Measurements from ENCODE around the gene CD44. TPM values are rescaled to one million over a fixed set of nuclear protein-coding genes. Genes with fewer than 3 reads are reported as not detected.

CD44 gene
- total and polyA plus RNA-seq, 9 donors = 8.3 to 330 (median 26.0) TPM

DNA sequence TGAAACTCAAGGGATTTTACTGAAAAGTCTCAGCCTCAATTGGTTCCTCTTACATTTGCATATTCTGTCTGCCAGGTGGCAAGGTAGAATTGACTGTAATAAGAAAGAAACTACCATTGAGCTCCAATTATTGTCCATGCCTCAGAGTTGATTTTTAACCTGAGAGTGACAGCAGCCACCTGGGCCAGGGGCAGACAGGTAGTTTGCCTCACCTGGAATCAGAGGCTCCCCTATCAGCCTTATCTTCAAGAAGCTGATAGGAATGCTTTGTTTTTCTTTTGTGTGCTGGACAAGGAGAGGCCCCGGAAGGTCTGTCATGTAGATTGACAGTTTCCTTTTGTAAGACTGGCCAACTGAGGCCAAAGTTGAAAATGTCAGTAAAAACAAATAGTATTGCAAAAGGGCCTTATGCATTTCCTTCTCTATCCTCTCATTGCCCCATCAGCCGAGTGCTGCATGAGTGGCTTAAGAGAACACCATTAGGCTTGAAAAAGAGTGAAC lies 34.1 kb downstream of the CD44 start:
- TF ChIP-seq POLR2A (IDR thresholded peaks at IDR 0.05) (no peak), EP300 (IDR thresholded peaks at IDR 0.05) (no peak)
- TF ChIP-seq, protein P1, sequence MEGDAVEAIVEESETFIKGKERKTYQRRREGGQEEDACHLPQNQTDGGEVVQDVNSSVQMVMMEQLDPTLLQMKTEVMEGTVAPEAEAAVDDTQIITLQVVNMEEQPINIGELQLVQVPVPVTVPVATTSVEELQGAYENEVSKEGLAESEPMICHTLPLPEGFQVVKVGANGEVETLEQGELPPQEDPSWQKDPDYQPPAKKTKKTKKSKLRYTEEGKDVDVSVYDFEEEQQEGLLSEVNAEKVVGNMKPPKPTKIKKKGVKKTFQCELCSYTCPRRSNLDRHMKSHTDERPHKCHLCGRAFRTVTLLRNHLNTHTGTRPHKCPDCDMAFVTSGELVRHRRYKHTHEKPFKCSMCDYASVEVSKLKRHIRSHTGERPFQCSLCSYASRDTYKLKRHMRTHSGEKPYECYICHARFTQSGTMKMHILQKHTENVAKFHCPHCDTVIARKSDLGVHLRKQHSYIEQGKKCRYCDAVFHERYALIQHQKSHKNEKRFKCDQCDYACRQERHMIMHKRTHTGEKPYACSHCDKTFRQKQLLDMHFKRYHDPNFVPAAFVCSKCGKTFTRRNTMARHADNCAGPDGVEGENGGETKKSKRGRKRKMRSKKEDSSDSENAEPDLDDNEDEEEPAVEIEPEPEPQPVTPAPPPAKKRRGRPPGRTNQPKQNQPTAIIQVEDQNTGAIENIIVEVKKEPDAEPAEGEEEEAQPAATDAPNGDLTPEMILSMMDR (IDR thresholded peaks at IDR 0.05) = no peak
- no peaks in the 10 kb centered on the region for H3K9me3 ChIP-seq
- H3K36me3 ChIP-seq = no peaks in the 10 kb centered on the region
- H3K27me3 ChIP-seq = no peaks in the 10 kb centered on the region
- WGBS, 3 donors = 72 to 84% (median 79%) methylated on average over 2 of the region's 2 CpGs
- no peak overlapping the region for H3K4me3 ChIP-seq
- DNase-seq = no peak
- H3K27ac ChIP-seq = no peak overlapping the region
- no peaks in the 10 kb centered on the region for H3K4me1 ChIP-seq (ENCODE audit: insufficient read depth)
- intact Hi-C loops (cut with DNase I) = no loop called here

DNA sequence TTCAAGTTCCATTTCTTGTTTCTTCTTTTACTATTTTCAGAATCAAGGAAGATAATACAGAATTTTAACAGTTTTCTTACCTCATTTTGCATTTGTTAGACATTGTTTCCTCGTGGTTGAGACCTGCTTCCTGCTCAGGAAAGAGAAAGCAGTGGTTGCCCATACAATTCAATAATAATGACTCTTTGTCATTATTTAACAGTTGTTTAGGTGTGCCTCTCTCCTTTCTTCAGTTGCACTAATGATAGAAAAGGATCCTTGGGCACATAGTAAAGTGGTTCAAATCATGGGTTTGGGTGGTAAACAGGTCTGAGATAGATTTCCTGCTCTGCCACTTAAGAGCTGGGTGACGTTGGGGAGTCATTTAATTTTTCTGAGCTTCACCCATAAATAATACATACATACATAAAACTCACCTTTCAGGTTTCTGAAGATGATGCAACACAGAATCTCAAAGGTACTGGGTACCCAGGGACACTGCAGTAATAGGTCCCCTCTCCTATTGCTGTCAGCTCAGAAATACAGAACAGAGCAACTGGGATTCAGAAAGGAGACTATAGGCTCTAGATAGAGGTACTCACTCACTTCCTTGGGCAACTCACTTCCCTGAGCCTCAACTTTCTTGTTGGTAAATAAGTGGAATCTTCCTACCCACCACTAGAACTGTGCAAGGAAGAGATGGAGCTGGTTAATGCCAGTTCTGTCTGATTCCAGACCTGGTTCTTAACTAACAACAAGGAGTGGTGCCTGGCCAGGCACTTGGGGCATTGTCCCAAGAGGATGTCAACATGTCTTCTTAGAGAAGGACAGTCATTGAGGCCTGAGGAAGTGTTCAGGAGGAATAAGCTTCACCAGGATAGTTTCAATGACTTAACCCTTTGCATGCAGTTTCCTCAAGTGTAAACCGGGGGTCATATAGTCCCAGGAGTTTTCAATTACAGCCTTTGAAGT lies 34.9 kb downstream of the CD44 start:
- intact Hi-C loops (cut with DNase I) = no loop called here
- no peaks in the 10 kb centered on the region for H3K4me1 ChIP-seq (ENCODE audit: insufficient read depth)
- WGBS, 3 donors = 84 to 91% (median 85%) methylated on average over 3 of the region's 3 CpGs

DNA sequence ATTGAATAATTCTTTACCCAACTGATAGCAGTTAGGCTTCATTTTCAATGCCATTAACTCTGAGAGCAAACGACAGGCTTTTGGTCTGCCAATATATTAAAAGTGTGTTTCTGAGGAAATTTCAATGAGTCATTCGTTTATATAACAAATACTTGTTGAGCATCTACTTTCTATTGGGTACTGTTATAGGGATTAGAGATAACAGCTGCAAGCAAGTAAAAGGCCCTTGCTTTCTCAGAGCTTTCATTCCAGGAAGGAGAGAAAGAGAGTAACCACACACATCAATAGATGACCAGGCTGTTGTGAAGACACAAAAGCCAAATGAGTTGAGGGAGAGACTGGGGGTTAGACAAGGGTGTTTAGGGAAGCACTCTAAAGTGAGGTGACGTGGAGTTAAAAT lies 35.7 kb downstream of the CD44 start:
- TF ChIP-seq, protein P1 (IDR thresholded peaks at IDR 0.05) = no peak
- TF ChIP-seq EP300 (IDR thresholded peaks at IDR 0.05) (no peak), POLR2A (IDR thresholded peaks at IDR 0.05) (no peak)
- Histone ChIP-seq H3K36me3 (no peaks in the 10 kb centered on the region), H3K27me3 (no peaks in the 10 kb centered on the region), H3K4me3 (no peak overlapping the region), H3K9me3 (no peaks in the 10 kb centered on the region), H3K27ac (no peak overlapping the region), H3K4me1 (ENCODE audit: insufficient read depth) (peaks cover 2% of the 10 kb centered on the region)
- 29 to 47% (median 40%) methylated on average over 3 of the region's 3 CpGs for WGBS, 3 donors
- DNase-seq = no peak
- intact Hi-C loops (cut with DNase I) = no loop called here

More for the DNA sequence above, 34.9 kb downstream of the CD44 start:
- Histone ChIP-seq H3K4me3 (no peak overlapping the region), H3K9me3 (no peaks in the 10 kb centered on the region), H3K27me3 (no peaks in the 10 kb centered on the region), H3K36me3 (no peaks in the 10 kb centered on the region), H3K27ac (no peak overlapping the region)
- TF ChIP-seq POLR2A (IDR thresholded peaks at IDR 0.05) = no peak
- TF ChIP-seq EP300 (IDR thresholded peaks at IDR 0.05) = no peak
- TF ChIP-seq, protein P1 (IDR thresholded peaks at IDR 0.05) = no peak
- DNase-seq = no peak

DNA sequence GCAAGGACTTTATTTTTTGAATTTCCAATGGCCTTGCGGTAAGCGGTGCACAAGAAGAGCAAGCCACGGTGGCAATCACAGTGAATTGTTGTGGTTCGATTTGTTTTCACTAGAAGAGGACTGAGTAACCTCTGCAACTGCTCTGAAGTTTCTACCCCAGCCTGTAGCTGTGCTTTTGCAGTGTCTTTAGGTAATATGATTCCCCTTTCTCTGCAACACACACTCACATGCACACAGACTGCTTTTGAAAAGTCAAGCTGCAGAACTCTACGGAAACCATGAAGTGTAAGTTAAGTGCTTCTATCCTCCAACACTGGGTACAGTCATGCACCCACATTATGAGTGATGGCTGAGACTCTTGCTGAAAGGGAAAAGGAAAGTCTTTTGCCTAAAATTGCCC lies 38.4 kb downstream of the CD44 start:
- 71 to 76% (median 75%) methylated on average over 5 of the region's 5 CpGs for WGBS, 3 donors
- TF ChIP-seq EP300 (IDR thresholded peaks at IDR 0.05) (no peak), POLR2A (IDR thresholded peaks at IDR 0.05) (no peak)
- TF ChIP-seq, protein P1 (IDR thresholded peaks at IDR 0.05) = no peak
- no peak for DNase-seq
- no peaks in the 10 kb centered on the region for H3K36me3 ChIP-seq
- H3K27me3 ChIP-seq = no peaks in the 10 kb centered on the region
- H3K9me3 ChIP-seq = no peaks in the 10 kb centered on the region
- H3K27ac ChIP-seq = no peak overlapping the region
- no peak overlapping the region for H3K4me3 ChIP-seq
- H3K4me1 ChIP-seq (ENCODE audit: insufficient read depth) = peaks cover 5% of the 10 kb centered on the region
- intact Hi-C loops (cut with DNase I) = no loop called here

Measured in ovary (tissue), 9 donors.